Upper lobe of left lung (tissue), 4 donors: ENCODE measurements around the gene HOXA7.

ENCODE experiments used
- CTCF ChIP-seq, 6 experiments: fragments of 450-650 bp in 4 of 6; fragments of 200-600 bp in 2 of 6; sonication (generic) in 2 of 6; IDR thresholded peaks; one replicate each; pipeline ENCODE4 v1.5.1; 2016 to 2019; ENCODE audit warnings: antibody characterized with exemption in 6 of 6
- EP300 ChIP-seq, 4 donors: sonication (generic); formaldehyde crosslinking; IDR thresholded peaks; one replicate each; pipeline ENCODE4 v1.5.1; 2017; ENCODE audit warnings: antibody characterized with exemption in 4 of 4, control low read depth in 2 of 4

GRCh38 chr7:27143023-27143949, 13.2 kb downstream of the HOXA7 start, which contains the start of gene HOXA5:
- TF ChIP-seq CTCF (IDR thresholded peaks at IDR 0.05) (peak in 5 of 6 experiments; percentile 76 to 92 (median 83)), EP300 (IDR thresholded peaks at IDR 0.05) (peak in 1 of 4 donors; percentile 26)
